Inferior parietal cortex (tissue), 1 donor: Measurements from ENCODE around the gene CABP4.

ENCODE experiments used
- DNase-seq: peaks from one replicate; pipeline ENCODE4 v3.0.0-alpha.2; 2016; ENCODE audit errors: extremely low spot score

CABP4 gene

GRCh38 chr11:67435727-67436458 is 19.3 kb upstream of the CABP4 start:
- DNase-seq, result no peak

- DNase-seq, result no peak
Measured at GRCh38 chr11:67436459-67437081, 18.6 kb upstream of the CABP4 start.

- DNase-seq, result no peak
Measured at GRCh38 chr11:67437082-67437808, 17.9 kb upstream of the CABP4 start, which contains the start of gene PTPRCAP. TSS of gene PTPRCAP (minus strand) at chr11:67437682. CDS start at chr11:67437619, 63 bp downstream.

- no peak for DNase-seq
Measured at GRCh38 chr11:67437809-67438157, 17.4 kb upstream of the CABP4 start.

GRCh38 chr11:67438158-67438902 is 16.8 kb upstream of the CABP4 start:
- DNase-seq, result no peak

GRCh38 chr11:67439321-67440228 is 15.6 kb upstream of the CABP4 start:
- no peak for DNase-seq

GRCh38 chr11:67440229-67441097 is 14.7 kb upstream of the CABP4 start:
- no peak for DNase-seq

- no peak for DNase-seq
Measured at GRCh38 chr11:67441098-67441563, 14.0 kb upstream of the CABP4 start.

GRCh38 chr11:67441731-67442351 is 13.3 kb upstream of the CABP4 start:
- DNase-seq, result no peak

GRCh38 chr11:67442504-67443404 is 12.4 kb upstream of the CABP4 start:
- no peak for DNase-seq

GRCh38 chr11:67445515-67445914 is 9.6 kb upstream of the CABP4 start:
- no peak for DNase-seq

GRCh38 chr11:67448220-67448609 is 6.9 kb upstream of the CABP4 start:
- DNase-seq, result no peak

- no peak for DNase-seq
Measured at GRCh38 chr11:67449116-67449844, 5.9 kb upstream of the CABP4 start.

- DNase-seq, result no peak
Measured at GRCh38 chr11:67450796-67451657, 4.1 kb upstream of the CABP4 start.

GRCh38 chr11:67451658-67451976 is 3.5 kb upstream of the CABP4 start:
- DNase-seq, result no peak

- no peak for DNase-seq
Measured at GRCh38 chr11:67452141-67452952, 2.8 kb upstream of the CABP4 start, which contains the start of gene GPR152. TSS of gene GPR152 (minus strand) at chr11:67452729. CDS start at chr11:67452724, 5 bp downstream.
